ENCODE data around the gene GAS2L2.

GAS2L2 gene

GRCh38 chr17:35752945-35753764 lies at the start of gene GAS2L2:
Gene GAS2L2 (minus strand): TSS chr17:35753239. CDS start chr17:35752850, 389 bp downstream.
- DNase-seq = no peak

GRCh38 chr17:35801583-35802224 lies 48.7 kb upstream of the GAS2L2 start:
- no peak for DNase-seq

GRCh38 chr17:35799942-35800341 lies 46.9 kb upstream of the GAS2L2 start:
- DNase-seq = no peak

- DNase-seq = no peak
Measured at GRCh38 chr17:35797918-35798317, 44.9 kb upstream of the GAS2L2 start.

- no peak for DNase-seq
Measured at GRCh38 chr17:35797370-35797769, 44.3 kb upstream of the GAS2L2 start.

GRCh38 chr17:35796942-35797341 lies 43.9 kb upstream of the GAS2L2 start:
- no peak for DNase-seq

GRCh38 chr17:35795871-35796265 lies 42.8 kb upstream of the GAS2L2 start:
- no peak for DNase-seq

- DNase-seq = peak; percentile 44 to 78 (median 77)
Measured at GRCh38 chr17:35795007-35795870, 42.2 kb upstream of the GAS2L2 start, which contains the start of gene MMP28. Gene MMP28 (minus strand): TSS chr17:35795641. CDS start chr17:35795377, 264 bp downstream.

- no peak for DNase-seq
Measured at GRCh38 chr17:35793257-35793656, 40.2 kb upstream of the GAS2L2 start.

- DNase-seq = no peak
Measured at GRCh38 chr17:35791681-35792350, 38.8 kb upstream of the GAS2L2 start.

- no peak for DNase-seq
Measured at GRCh38 chr17:35790841-35791240, 37.8 kb upstream of the GAS2L2 start.

GRCh38 chr17:35788477-35789368 lies 35.7 kb upstream of the GAS2L2 start:
- DNase-seq = no peak

- DNase-seq = no peak
Measured at GRCh38 chr17:35786941-35787432, 33.9 kb upstream of the GAS2L2 start.

GRCh38 chr17:35784895-35785294 lies 31.9 kb upstream of the GAS2L2 start:
- no peak for DNase-seq

GRCh38 chr17:35780950-35781349 lies 27.9 kb upstream of the GAS2L2 start:
- no peak for DNase-seq

- no peak for DNase-seq
Measured at GRCh38 chr17:35778641-35779196, 25.7 kb upstream of the GAS2L2 start.

- DNase-seq = no peak
Measured at GRCh38 chr17:35775583-35775982, 22.5 kb upstream of the GAS2L2 start.

GRCh38 chr17:35775039-35775438 lies 22.0 kb upstream of the GAS2L2 start:
- DNase-seq = no peak

- no peak for DNase-seq
Measured at GRCh38 chr17:35774499-35774898, 21.5 kb upstream of the GAS2L2 start.

GRCh38 chr17:35773679-35774425 lies 20.8 kb upstream of the GAS2L2 start:
- DNase-seq = no peak

Measured in NCI-H1417 (cell line).